Measurements from ENCODE around the gene CCBE1. TPM values are rescaled to one million over a fixed set of nuclear protein-coding genes. Genes with fewer than 3 reads are reported as not detected.
"Not testable (repeated sequence)": the region's sequence is repeated elsewhere in the genome, so short reads cannot be mapped to it uniquely, and the experiment has no call there.

Gene CCBE1
- total RNA-seq, 1 donor from 2014 or later: 0.75 TPM

DNA sequence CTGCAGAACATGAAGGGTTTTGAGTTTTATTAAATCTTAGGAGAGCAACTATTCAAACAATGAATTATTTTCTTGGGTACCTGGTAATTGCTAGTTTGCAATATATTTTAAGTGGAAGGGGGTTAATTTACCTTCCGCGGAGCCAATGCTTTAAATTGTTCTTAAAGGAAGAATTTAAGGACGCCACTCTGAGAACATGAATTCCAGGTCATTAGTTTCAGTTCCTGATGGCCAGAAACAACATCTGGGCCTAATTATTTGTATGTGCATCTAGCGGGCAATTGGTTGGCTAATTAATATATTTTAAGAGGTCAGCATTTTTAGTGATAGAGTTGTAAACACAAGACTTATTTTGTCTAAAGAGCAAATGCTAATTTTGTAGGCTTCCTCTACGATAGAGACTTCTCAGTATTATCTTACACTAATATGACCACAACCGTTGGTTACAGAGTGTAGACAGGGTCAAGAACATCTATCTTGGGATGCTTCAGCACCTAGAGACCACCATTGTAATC is 40.8 kb downstream of the CCBE1 start:
- DNase-seq (ENCODE audit: low spot score): no peak

DNA sequence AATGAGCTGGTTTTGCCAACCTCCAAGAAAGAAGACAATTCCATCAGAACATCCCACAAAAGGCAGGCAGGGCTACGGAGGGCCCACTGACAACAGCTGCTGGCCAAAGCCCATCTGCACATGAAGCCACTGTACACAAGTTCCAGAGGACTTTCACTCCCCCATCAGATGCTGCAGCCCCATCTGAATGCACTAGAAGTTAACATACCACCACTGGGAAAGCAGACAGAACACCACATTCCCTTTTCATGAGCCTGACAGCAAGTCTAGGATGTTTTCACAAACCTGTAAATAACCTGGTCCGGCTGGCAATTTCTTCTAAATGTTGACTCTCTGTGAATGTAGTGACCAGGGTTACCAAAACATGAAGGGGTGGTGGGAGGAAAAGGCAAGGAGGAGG is 41.5 kb downstream of the CCBE1 start:
- DNase-seq (ENCODE audit: low spot score): no peak

DNA sequence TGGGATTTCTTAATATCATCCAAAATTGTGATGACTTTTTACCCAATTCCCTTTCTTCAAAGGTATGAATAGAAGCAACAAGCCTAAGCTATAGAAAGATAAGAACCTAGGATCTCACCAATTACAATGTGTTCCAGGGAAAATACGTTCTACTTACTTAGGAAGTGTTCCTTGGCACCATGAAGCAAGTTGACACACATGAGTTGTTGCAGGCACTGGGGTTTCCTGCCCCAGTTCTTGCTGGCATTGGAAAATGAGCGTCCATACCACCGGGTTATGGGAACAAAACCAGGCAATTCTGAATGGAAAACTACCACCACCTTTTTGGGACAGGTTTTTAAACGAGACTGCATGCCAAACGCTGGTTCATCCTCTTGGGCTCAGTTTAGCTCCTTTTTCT is 46.2 kb downstream of the CCBE1 start:
- DNase-seq (ENCODE audit: low spot score): no peak

DNA sequence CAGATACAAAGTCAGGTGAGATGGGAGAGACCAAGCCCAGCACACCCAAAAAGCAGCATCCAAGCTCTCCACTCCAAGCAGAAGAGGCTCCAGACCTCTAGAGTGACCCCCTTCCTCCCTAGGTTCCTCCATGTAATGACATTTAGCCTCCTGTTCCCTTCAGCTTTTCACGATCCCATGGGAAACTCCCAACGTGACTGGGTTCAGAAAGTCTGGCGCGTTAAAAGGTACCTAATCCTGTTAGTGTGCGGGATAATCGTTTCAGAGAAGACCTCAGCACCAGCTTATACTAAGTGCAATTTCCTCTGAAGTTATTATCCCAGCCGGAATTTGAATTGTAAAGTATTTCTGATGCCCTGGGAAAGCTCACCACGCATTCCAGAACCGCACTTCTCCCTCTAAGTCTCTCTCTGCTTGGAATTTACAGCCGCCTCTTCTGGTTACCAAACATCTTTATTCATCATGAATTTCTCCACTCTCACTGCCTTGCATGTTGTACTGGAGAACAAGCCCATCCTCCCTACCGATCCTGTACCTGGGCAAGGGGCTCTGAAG is 46.9 kb downstream of the CCBE1 start:
- DNase-seq (ENCODE audit: low spot score): no peak

DNA sequence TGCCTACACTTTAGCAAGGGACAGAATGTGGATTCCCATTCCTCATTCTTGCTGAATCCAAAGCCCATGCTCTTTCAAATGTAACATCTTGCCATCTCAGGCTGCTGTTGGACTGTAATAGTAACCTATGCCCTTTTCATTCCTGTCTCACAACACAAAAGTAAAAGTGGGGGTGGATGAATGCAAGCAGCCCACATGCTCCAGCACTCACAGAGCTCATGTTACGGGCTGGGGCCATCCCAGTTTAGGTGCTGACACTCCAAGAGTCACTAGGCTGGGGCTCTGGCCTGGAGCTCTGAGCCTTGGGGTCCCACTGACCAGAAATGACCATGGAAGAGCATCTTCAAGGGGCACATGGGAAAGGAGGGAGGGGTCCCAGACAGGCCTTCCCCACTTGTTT is 47.6 kb downstream of the CCBE1 start:
- DNase-seq (ENCODE audit: low spot score): no peak

DNA sequence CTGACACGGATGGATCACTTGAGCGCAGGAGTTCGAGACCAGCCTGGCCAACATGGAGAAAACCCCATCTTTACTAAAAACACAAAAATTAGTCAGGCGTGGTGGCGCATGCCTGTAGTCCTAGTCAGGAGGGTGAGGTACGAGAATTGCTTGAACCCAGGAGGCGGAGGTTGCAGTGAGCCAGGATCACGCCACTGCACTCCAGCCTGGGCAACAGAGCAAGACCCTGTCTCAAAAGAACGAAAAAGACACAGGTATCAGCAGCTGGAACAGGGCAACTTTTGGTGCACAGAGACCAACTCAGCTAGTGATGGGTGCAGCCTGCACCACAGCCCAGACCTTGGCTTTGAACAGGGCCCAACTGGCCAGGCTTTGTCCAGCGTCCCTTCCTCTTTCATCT is 48.8 kb downstream of the CCBE1 start:
- not testable (repeated sequence) for DNase-seq (ENCODE audit: low spot score)

DNA sequence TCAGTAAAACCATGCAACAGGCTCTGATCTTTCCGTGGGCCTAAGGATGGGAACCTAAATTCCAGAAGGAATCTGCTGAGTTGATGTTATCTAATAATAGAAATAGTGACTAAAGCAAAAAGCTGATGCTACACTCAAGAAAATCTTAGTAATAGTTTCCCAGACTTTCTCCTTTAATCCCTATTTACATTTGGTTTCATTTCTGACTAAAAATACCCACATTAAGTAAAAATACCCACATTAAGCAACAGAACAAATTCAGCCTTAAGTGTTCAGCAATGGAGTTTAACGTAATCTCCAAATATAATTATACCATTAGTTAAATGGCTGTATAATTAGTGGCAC is 50.3 kb downstream of the CCBE1 start:
- DNase-seq (ENCODE audit: low spot score): no peak

DNA sequence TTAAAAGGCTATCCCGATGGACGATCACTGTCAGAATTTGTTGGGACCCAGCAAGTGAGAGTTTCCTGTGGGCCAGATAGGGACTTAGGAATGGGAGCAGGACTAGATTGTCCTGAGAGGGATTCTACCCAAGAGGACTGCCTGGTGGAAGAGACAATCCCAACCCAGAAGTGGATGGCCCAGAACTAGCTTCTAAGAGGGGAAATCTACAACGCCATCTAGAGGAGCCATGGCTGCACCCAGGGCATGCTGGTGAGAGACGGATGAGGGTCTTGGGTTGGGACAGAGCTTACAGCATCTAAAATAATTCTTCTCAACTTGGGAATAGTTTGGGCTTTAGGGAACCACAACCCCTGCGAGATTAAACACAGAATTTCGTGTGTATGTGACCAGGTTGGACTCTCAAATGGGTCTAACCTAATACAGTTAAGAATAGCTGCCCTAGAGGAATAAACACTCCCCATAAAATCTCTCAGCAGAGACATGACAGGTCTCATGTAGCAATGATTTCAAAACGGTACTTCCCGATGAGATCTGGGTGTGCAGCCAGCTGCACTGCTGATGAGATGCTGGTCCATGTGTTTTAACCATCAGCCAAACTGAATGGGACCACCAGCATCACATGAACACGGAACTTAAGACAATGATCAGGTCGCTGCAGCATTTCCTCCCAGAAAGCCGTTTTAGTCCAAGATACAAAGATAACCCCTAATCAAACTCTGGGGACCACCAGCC is 50.8 kb downstream of the CCBE1 start:
- no peak for DNase-seq (ENCODE audit: low spot score)

DNA sequence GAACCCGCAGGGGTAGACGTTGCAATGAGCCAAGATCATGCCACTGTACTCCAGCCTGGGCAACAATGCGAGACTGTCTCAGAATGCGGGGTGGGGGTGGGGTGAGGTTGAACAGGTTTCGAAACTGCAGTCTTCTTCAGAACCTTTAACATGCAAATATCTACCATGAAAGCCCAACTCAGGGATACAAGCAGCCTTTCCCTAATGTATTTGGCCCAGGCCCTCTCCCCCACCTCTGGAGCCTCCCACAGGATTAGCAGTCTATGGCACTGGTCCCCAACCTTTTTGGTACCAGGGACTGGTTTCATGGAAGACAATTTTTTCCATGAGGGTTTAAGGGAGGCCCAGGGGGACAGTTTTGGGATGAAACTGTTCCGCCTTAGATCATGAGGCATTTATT is 53.5 kb downstream of the CCBE1 start:
- DNase-seq (ENCODE audit: low spot score): no peak

DNA sequence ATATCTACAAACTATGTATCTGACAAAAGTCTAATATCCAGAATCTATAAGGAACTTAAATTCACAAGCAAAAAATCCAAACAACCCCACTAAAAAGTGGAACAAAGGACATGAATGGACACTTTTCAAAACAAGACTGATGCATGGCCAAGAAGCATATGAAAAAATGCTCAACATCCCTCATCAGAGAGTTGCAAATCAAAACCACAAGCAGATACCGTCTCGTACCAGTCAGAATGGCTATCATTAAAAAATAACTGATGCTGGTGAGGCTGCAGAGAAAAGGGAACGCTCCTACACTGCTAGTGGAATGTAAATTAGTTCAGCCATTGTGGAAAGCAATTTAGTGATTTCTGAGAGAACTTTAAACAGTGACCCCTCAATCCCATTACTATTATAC is 56.5 kb downstream of the CCBE1 start:
- no peak for DNase-seq (ENCODE audit: low spot score)

DNA sequence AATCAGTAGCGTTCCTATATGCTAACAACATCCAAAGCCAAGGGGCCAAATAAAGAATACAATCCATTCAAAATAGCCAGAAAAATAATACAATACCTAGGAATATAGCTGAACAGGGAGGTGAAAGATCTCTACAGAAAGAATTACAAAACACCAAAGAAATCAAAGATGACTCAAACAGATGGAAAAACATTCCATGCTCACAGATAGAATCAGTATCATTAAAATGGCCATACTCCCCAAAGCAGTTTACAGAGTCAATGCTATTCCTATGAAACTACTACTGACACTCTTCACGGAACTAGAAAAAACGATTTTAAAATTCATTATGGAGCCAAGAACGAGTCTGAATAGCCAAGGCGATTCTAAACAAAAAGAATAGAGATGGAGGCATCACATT is 57.4 kb downstream of the CCBE1 start:
- DNase-seq (ENCODE audit: low spot score): no peak

DNA sequence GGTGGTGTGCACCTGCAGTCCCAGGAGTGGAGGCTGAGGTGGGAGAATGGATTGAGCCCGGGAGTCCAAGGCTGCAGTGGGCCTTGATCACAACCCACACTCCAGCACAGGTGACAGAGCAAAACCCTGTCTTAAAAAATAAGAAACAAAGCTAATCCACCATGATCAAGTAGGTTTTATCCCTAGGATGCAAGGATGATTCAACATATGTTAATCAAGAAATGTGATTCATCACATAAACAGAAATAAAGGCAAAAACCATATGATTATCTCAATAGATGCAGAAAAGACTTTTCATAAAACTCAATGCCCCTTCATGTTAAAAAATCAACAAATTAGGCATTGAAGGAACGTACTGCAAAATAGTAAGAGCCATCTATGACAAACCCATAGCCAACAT is 58.1 kb downstream of the CCBE1 start:
- DNase-seq (ENCODE audit: low spot score): no peak

DNA sequence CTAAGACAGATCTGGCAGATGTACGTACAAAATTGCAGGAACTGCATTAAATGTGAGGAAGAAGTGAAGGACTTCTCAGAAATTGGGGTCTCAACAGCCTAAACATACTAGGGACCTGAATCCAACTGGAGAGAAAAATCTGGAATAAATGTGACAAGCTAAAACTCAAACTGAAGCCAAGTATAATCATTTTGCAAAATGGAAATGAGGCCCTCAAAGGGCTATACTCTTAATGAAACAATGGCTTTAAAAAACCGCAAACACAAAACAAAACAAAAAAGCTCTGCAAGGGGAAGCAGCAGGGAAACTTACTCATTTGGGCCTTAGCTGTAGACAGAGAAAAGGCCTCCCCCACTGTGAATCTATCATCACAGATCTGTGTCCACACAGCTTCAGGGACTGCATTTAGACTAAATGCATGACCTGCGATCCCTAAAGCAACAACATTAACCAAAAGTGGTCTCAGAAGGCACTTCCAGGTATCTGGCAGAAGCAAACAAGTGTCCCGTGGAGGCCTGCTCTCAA is 63.2 kb downstream of the CCBE1 start:
- no peak for DNase-seq (ENCODE audit: low spot score)

DNA sequence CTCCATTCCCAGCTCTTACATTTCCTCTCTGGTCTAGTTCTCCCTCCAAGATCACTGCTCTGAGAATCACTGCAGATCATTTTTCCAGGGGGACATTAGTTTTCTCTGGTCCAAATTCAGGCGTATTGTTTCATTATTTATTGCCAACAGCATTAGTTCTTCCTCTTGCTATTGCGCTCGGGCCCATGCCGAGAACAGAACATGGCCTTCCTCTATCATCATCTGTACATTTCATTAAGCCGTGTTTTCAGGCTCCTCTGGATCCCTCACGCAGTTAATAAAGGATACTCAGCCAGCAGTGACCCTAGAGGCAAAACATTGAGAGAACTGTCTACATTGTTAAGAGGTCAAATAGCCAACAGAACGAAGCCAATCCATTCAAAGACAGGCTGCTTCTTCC is 63.9 kb downstream of the CCBE1 start:
- no peak for DNase-seq (ENCODE audit: low spot score)

DNA sequence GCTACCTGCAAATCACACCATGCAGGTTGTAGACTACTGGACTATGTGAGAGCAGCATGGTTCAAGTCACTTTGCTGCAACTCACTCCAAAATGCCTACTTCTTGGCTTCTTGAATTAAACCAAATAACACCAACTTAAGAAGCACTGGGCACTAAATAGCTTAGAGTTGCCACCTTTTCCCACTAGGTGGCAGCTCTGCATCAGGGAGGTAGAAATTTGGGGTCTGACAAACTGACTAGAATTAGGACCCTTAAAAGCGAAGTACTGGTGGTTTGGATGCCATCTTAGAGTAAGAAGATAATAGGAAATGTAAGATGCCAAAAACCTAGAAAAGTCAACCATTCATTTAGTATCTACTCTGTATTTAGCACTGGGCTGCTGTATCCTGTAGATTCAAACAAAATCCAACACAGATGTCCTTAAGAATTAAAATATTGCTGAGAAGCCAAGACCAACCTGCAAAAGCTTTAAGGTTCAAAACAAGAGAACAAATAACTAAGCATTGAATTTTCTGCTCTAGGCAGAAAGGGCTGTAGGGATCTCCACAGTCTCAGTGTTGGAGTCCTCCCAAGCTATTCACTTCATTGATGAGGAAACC is 65.5 kb downstream of the CCBE1 start:
- DNase-seq (ENCODE audit: low spot score): no peak

DNA sequence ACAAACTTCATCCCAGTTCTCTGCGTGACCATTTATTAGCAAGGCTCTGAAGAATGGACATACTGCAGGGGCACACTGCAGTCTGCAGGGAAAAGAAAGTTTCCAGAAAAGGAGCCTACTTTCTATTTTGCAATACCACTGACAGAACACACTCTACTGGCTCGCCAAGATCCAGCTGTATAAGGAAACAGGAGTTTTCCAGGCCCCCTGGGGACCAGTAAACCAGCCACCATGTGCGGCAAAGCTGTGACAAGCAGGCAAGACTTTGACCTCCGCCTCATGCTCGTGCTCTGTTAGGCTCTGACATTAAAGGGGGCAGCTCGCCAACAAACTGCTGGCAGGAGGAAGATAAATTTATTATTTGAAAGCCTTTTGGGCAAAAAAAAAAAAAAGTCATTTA is 67.3 kb downstream of the CCBE1 start:
- DNase-seq (ENCODE audit: low spot score): no peak

DNA sequence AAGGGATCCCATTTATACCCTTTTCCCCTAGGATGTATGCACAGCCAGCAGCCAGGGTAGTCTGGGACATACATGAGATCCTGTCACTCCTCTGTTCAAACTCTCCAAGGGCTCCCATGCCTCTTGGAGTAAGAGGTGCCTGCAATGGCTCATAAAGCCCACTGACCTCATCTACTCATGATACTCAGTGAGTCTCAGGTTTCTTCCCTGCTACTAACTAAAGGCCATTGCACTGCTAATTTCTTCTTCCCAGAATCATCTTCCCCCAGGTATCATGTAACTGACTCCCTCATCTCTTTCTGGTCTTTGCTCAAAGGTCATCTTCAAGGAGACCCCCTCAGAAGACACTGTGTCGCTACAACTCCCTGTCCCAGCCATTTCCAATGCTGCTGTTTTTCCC is 68.2 kb downstream of the CCBE1 start:
- no peak for DNase-seq (ENCODE audit: low spot score)

DNA sequence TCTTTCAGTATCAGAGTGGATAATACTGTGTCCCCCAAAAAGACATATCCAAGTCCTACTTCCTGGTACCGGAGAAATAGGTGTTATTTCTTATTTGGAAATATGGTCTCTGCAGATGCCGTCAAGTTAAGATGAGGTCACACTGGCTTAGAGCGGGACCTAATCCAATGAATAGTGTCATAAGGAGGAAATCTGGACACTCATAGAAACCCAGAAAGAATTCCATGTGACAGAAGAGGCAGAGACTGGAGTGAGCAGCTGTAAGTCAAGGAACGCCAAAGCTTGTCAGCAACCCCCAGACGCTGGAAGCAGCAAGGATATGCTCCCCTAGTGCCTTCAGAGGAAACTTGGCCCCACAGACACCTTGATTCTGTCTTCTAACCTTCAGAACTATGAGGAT is 69.8 kb downstream of the CCBE1 start:
- DNase-seq (ENCODE audit: low spot score): no peak

DNA sequence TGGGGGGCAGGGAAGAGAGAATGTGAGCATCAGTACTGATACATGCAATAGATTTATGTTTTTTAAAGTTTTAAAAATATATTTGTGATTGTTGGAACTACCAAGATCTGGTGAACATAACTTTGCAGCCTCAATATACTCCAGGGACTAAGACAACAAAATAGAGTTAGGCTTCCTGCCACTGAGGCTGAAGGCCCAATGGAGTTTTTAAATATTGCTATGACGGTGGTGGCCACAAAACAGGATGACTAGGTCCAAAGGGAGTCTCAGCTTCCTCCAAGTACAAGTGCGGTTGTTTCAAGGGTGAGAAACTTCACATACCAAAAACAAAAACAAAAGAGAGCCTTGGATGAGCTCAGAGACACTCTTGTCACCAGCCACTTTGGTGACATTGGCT is 72.9 kb downstream of the CCBE1 start:
- no peak for DNase-seq (ENCODE audit: low spot score)

DNA sequence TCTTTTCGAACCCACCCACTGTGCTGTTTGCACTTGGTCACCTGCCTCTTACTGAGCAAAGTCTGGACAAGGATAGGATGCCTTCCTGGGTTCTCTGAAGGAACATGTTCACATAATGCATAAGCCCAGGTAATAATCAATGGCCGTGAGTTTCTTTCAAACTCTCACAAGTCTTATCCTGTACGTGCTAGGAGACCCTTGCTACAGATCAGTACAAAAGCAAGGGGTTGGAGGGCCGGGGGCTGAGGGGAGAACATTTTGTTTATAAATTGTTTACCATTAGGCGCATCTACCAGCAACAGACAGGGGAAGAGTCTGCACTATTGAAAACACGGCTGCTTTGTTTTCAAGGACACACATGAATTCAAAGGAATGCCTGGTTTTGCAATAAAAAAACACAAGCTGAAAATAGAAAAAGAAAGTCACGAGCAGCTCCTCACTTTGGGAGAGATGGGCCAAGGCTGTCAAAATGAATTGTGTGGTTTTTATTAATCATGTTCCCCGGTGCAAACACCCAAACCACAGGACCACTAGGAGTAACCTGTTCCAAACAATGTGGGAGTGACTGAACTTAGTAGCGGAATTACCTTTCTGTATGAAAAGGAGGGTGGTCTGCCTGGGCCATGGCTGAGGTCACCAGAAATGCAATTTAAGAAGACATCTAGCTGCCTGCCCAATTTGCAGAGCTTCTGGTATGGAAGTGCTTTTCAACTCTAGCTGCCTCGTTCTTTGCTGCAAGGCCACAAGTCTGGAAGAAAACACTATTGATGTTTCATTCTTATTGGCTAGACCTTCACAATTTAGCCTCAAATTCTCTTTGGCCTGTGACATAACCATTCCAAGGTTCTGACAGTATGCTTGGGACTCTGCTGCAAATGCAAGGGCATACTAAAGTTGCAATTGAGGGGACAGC is 73.5 kb downstream of the CCBE1 start:
- no peak for DNase-seq (ENCODE audit: low spot score)

DNA sequence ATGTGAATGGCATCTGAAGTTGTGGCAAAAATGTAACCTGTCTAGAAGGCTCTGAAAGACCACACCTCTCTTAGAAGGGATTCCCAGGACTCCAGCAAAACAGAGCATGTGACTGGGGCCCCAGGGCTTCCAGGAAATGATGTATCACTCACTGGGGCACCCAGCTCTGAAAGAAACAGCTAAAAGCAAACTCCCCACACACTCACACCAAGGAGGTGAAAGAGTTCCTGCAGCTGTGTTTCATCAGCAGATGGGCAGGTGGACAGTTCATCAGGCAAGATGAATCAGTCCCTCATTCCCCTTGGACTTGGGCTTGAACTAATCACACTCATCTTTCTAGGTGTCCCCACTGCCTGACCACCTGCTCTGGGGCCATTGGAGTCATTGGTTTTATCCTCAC is 76.2 kb downstream of the CCBE1 start:
- DNase-seq (ENCODE audit: low spot score): no peak

DNA sequence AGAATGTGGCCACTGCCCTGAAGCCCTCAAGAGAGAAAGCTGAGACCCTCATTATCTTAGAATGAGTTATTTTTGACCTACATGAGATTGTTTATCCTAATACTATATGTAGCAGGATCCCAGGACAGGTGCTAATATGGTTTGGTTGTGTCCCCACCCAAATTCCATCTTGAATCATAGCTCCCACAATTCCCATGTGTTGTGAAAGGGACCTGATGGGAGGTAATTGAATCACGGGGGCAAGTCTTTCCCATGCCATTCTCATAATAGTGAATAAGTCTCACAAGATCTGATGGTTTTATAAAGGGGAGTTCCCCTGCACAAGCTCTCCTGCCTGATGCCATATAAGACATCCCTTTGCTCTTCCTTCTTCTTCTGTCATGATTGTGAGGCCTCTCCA is 76.8 kb downstream of the CCBE1 start:
- DNase-seq (ENCODE audit: low spot score): no peak
